Gastroesophageal sphincter (tissue), 4 donors: ENCODE measurements around the gene SLC35D2. TPM values are rescaled to one million over a fixed set of nuclear protein-coding genes. Genes with fewer than 3 reads are reported as not detected.

Experiments
- ATAC-seq: fragments of 150-250 bp; one replicate; pipeline ENCODE4 v1.9.1; 2016; ENCODE audit warnings: mild to moderate bottlenecking, moderate library complexity
- H3K27ac ChIP-seq, 4 donors: fragments of 200-600 bp; sonication (generic) in 3 of 4; 1 replicate in 3 of 4; 2 replicates in 1 of 4; pipeline ENCODE4 v1.5.1; 2016 to 2019
- H3K27me3 ChIP-seq: fragments of 200-600 bp; sonication (generic); one replicate; pipeline ENCODE4 v1.5.1; 2019
- H3K36me3 ChIP-seq, 2 donors: fragments of 200-600 bp; sonication (generic); one replicate each; pipeline ENCODE4 v1.5.1; 2019; ENCODE audit warnings: control low read depth in 1 of 2
- H3K4me1 ChIP-seq, 3 donors: fragments of 200-600 bp; sonication (generic); 1 replicate in 2 of 3; 2 replicates in 1 of 3; pipeline ENCODE4 v1.5.1; 2016 to 2019; ENCODE audit warnings: control low read depth in 2 of 3
- H3K4me3 ChIP-seq, 2 donors: fragments of 200-600 bp; sonication (generic); one replicate each; pipeline ENCODE4 v1.5.1; 2019; ENCODE audit warnings: mild to moderate bottlenecking in 1 of 2, moderate library complexity in 1 of 2
- H3K9me3 ChIP-seq, 3 donors: fragments of 200-600 bp; sonication (generic); one replicate each; pipeline ENCODE4 v1.5.1; 2017 to 2019; ENCODE audit warnings: control low read depth in 2 of 3
- EP300 ChIP-seq: sonication (generic); formaldehyde crosslinking; IDR thresholded peaks from one replicate; pipeline ENCODE4 v1.6.1; 2017; ENCODE audit warnings: antibody characterized with exemption, mild to moderate bottlenecking
- POLR2A ChIP-seq, 2 donors: fragments of 450-650 bp; IDR thresholded peaks; one replicate each; pipeline ENCODE4 v1.6.1; 2017; ENCODE audit warnings: antibody characterized with exemption in 2 of 2, mild to moderate bottlenecking in 2 of 2, moderate library complexity in 1 of 2
- POLR2AphosphoS5 ChIP-seq: sonication (generic); formaldehyde crosslinking; IDR thresholded peaks from one replicate; pipeline ENCODE4 v1.6.1; 2017; ENCODE audit warnings: antibody characterized with exemption
- WGBS, 2 donors: methylation state at CpG; one replicate each; pipeline ENCODE4 v1.1.5; 2018; ENCODE audit warnings: low coverage in 1 of 2; 5-methylcytosine and 5-hydroxymethylcytosine counted together
- total RNA-seq, 4 donors: library from RNA; depleted of rRNA; stranded (reverse); fragments of >200 nt; gene quantifications; one replicate each; pipeline ENCODE4 v1.1.0, GENCODE V29; 2016
- TF ChIP-seq, protein P1 (sequence below), 4 experiments: fragments of 200-600 bp in 2 of 4; fragments of 450-650 bp in 2 of 4; sonication (generic) in 1 of 4; IDR thresholded peaks; one replicate each; pipeline ENCODE4 v1.5.1; 2017 to 2019; ENCODE audit warnings: antibody characterized with exemption in 4 of 4, mild to moderate bottlenecking in 2 of 4, moderate library complexity in 2 of 4

SLC35D2 gene
- total RNA-seq, 4 donors from 2014 or later, result 16.6 to 39.3 (median 26.1) TPM

DNA sequence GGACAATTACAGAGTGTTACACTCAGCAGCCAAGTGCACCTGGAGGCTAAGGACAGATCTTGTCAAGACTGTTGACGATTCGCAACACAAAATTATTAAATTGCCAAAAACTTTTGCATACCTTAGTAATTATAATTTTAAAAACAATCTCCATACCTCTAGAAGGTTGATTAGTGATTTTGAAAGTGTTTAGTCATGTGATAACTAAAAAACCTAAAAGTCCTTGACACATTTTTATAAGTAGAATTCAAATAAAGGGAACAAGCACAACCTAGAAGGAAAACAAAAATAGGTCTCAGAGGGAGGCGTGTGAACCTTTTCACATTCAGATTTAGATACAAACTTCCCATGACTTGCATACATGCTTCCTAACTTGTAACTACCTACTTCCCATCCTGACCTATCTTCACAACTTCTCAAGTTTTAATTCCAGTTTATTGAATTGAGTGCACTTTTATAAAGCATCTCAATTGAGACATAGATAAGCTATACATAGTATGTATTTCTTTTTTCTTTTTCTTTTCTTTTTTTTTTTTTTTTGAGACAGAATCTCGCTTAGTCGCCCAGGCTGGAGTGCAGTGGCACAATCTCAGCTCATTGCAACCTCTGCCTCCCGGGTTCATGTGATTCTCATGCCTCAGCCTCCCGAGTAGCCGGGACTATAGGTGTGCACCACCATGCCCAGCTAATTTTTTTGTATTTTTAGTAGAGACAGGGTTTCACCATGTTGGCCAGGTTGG, 28.8 kb upstream of the SLC35D2 start:
- H3K36me3 ChIP-seq, result no peaks in the 10 kb centered on the region
- no peak for ATAC-seq
- H3K4me1 ChIP-seq, result peaks cover 0 to 9% (median 6%) of the 10 kb centered on the region in 3 donors
- no peaks in the 10 kb centered on the region for H3K9me3 ChIP-seq
- no peak overlapping the region for H3K27ac ChIP-seq
- TF ChIP-seq POLR2A (IDR thresholded peaks at IDR 0.05) (no peak), POLR2AphosphoS5 (no peak), EP300 (no peak)
- TF ChIP-seq, protein P1, sequence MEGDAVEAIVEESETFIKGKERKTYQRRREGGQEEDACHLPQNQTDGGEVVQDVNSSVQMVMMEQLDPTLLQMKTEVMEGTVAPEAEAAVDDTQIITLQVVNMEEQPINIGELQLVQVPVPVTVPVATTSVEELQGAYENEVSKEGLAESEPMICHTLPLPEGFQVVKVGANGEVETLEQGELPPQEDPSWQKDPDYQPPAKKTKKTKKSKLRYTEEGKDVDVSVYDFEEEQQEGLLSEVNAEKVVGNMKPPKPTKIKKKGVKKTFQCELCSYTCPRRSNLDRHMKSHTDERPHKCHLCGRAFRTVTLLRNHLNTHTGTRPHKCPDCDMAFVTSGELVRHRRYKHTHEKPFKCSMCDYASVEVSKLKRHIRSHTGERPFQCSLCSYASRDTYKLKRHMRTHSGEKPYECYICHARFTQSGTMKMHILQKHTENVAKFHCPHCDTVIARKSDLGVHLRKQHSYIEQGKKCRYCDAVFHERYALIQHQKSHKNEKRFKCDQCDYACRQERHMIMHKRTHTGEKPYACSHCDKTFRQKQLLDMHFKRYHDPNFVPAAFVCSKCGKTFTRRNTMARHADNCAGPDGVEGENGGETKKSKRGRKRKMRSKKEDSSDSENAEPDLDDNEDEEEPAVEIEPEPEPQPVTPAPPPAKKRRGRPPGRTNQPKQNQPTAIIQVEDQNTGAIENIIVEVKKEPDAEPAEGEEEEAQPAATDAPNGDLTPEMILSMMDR (IDR thresholded peaks at IDR 0.05), result no peak
- H3K27me3 ChIP-seq, result no peaks in the 10 kb centered on the region
- H3K4me3 ChIP-seq, result no peak overlapping the region
- WGBS, 2 donors, result 68 to 72% methylated on average over 3 to 5 of the region's 8 CpGs

DNA sequence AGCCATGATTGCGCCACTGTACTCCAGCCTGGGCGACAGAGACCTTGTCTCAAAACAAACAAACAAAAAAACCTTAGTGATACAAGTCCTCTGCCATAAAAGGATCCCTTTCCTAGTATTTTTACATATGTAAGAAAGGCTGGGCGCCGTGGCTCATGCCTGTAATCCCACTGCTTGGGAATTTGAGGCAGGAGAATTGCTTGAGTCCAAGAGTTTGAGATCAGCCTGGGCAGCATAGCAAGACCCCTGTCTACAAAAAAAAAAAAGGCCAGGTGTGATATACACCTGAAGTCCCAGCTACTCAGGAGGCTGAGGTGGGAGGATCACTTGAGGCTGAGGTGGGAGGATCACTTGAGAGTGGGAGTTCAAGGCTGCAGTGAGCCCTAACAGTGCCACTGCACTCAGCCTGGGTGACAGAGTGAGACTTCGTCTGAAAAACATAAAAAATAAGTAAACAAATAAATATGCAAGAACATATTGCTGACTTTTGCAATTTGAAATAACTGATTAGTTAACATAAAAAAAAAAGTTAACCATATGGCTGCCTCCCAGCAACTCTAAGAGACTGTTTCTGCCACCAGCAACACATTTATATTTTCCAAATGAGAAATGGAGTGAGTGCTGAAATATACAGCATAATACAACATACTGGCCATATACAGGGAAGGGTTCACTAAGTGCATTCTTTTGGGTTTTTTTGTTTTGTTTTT, 27.8 kb upstream of the SLC35D2 start:
- TF ChIP-seq, protein P1 (IDR thresholded peaks at IDR 0.05), result no peak
- TF ChIP-seq EP300 (no peak), POLR2AphosphoS5 (no peak), POLR2A (IDR thresholded peaks at IDR 0.05) (no peak)
- H3K4me1 ChIP-seq, result peaks cover 0 to 2% (median 0%) of the 10 kb centered on the region in 3 donors
- WGBS, 2 donors, result 90% methylated on average over 5 of the region's 5 CpGs; no CpG with 5 or more reads in 1 of the 2 donors
- no peak overlapping the region for H3K27ac ChIP-seq
- no peak for ATAC-seq
- no peaks in the 10 kb centered on the region for H3K36me3 ChIP-seq
- no peaks in the 10 kb centered on the region for H3K27me3 ChIP-seq
- H3K9me3 ChIP-seq, result no peaks in the 10 kb centered on the region
- no peak overlapping the region for H3K4me3 ChIP-seq

DNA sequence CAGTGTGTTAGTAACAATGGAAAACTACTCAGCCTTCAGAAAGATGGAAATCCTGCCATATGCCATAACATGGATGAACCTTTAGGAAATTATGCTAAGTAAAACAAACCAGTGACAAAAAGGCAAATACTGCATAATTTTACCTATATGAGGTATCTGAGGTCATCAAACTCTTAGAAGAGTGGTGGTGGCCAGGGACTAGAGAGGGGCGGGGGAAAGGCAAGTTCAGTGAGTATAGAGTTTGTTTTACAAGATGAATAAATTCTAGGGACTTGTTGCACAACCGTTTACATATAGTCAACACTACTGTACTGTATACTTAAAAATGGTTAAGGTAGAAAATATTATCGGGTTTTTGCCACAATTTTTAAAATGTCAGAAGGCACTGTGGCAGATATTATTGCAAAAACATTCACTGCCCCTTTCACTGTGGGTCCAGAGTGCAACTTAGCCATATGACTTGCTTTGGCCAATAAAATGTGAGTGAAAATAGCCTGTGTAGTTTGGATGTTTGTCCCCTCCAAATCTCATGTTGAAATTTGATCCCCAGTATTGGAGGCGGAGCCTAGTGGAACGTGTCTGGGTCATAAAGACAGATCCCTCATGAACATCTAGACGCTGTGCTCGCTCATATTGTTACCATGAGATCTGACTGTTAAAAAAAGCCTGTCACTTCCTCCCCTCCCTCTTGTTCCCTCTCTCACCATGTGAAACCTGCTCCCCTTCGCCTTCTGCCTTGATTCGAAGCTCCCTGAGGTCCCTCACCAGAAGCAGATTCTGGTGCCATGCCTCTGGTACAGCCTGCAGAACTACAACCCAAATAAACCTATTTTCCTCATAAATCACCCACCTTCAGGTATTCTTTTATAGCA, 25.1 kb upstream of the SLC35D2 start:
- H3K4me1 ChIP-seq, result no peaks in the 10 kb centered on the region
- TF ChIP-seq POLR2AphosphoS5, result no peak
- TF ChIP-seq, protein P1 (IDR thresholded peaks at IDR 0.05), result no peak
- no peak for TF ChIP-seq EP300
- no peak for TF ChIP-seq POLR2A (IDR thresholded peaks at IDR 0.05)
- H3K27me3 ChIP-seq, result no peaks in the 10 kb centered on the region
- no peak overlapping the region for H3K27ac ChIP-seq
- WGBS, 2 donors, result 69 to 81% methylated on average over 7 to 9 of the region's 9 CpGs
- ATAC-seq, result no peak
- no peaks in the 10 kb centered on the region for H3K36me3 ChIP-seq
- H3K9me3 ChIP-seq, result no peaks in the 10 kb centered on the region
- no peak overlapping the region for H3K4me3 ChIP-seq

DNA sequence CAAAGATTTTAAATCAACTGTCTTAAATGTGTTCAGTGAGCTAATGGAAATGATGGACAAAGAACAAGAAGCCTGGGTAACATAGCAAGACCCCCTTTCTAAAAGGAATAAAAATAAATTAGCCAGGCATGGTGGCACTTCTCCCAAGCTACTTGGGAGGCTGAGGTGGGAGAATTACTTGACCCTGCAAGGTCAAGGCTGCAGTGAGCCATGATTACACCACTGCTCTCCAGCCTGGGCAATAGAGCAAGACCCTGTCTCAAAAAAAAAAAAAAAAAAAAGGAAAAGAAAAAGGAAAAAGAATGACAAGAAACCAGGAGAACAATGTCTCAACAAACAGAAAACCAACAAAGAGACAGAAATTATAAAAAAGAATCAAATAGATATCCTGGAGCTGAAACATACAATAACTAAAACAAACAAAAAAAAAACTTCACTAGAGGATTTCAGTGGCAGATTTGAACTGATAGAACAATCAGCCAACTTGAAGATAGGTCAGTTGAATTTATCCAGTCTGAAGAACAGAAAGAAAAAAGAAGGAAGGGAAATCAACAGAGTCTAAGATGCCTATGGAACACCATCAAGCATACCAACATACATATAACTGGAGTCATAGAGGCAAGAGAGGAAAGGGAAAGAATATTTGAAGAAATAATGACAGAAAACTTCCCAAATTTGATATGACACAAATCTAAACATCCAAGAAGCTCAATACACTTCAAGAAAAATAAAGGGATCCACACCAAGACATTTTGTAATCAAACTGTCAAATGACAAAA, 16.8 kb upstream of the SLC35D2 start:
- no peak for TF ChIP-seq EP300
- TF ChIP-seq POLR2AphosphoS5, result no peak
- TF ChIP-seq, protein P1 (IDR thresholded peaks at IDR 0.05), result no peak
- TF ChIP-seq POLR2A (IDR thresholded peaks at IDR 0.05), result no peak
- ATAC-seq, result no peak
- Histone ChIP-seq H3K27me3 (no peaks in the 10 kb centered on the region), H3K27ac (no peak overlapping the region), H3K9me3 (peaks cover 0 to 8% (median 0%) of the 10 kb centered on the region in 3 donors), H3K36me3 (no peaks in the 10 kb centered on the region), H3K4me1 (no peaks in the 10 kb centered on the region), H3K4me3 (no peak overlapping the region)
